Stomach (tissue), 9 donors: ENCODE data around the gene PITPNM3. TPM values are rescaled to one million over a fixed set of nuclear protein-coding genes. Genes with fewer than 3 reads are reported as not detected.

Experiments used
- DNase-seq, 2 donors: peaks; one replicate each; pipeline versions ENCODE4 v3.0.0 to v3.0.0-alpha.2; 2013 to 2019
- H3K27ac ChIP-seq, 5 donors: fragments of 200-600 bp in 4 of 5; sonication (generic) in 4 of 5; one replicate each; pipeline ENCODE4 v1.5.1; 2013 to 2019; ENCODE audit warnings: mild to moderate bottlenecking in 1 of 5, moderate library complexity in 1 of 5
- H3K27me3 ChIP-seq, 3 donors: fragments of 200-600 bp; sonication (generic); one replicate each; pipeline ENCODE4 v1.5.1; 2017 to 2019; ENCODE audit warnings: mixed run types in 1 of 3
- H3K36me3 ChIP-seq, 4 donors: fragments of 200-600 bp; sonication (generic); 1 replicate in 3 of 4; 2 replicates in 1 of 4; pipeline ENCODE4 v1.5.1; 2016 to 2019
- H3K4me1 ChIP-seq, 4 donors: fragments of 200-600 bp; sonication (generic); one replicate each; pipeline ENCODE4 v1.5.1; 2016 to 2019
- H3K4me3 ChIP-seq, 4 donors: fragments of 200-600 bp; sonication (generic) in 3 of 4; one replicate each; pipeline ENCODE4 v1.5.1; 2016 to 2019; ENCODE audit warnings: mild to moderate bottlenecking in 1 of 4
- H3K9me3 ChIP-seq, 4 donors: fragments of 200-600 bp; sonication (generic); one replicate each; pipeline ENCODE4 v1.5.1; 2016 to 2019
- CTCF ChIP-seq, 7 experiments: fragments of 450-650 bp in 4 of 7; fragments of 200-600 bp in 3 of 7; sonication (generic) in 3 of 7; IDR thresholded peaks; one replicate each; pipeline ENCODE4 v1.5.1; 2016 to 2019; ENCODE audit warnings: antibody characterized with exemption in 7 of 7, control low read depth in 2 of 7, mild to moderate bottlenecking in 1 of 7
- EP300 ChIP-seq: sonication (generic); formaldehyde crosslinking; IDR thresholded peaks from one replicate; pipeline ENCODE4 v1.6.1; 2017; ENCODE audit warnings: antibody characterized with exemption
- POLR2A ChIP-seq, 4 donors: fragments of 450-650 bp; IDR thresholded peaks; one replicate each; pipeline ENCODE4 v1.6.1; 2016; ENCODE audit warnings: antibody characterized with exemption in 4 of 4, control low read depth in 2 of 4, mild to moderate bottlenecking in 1 of 4, moderate library complexity in 1 of 4
- POLR2AphosphoS5 ChIP-seq, 3 donors: sonication (generic); formaldehyde crosslinking; IDR thresholded peaks; one replicate each; pipeline ENCODE4 v1.6.1; 2016; ENCODE audit warnings: antibody characterized with exemption in 3 of 3
- WGBS, 5 donors: extraction: QIAGEN DNeasy Blood & Tissue Kit in 3 of 5; methylation state at CpG; one replicate each; pipeline versions ENCODE4 v1.1.5 to v1.1.7; 2013 to 2018; 5-methylcytosine and 5-hydroxymethylcytosine counted together
- intact Hi-C: fragments of 100-400 bp; cut with DNase I; formaldehyde crosslinking; loops from one replicate; pipeline ENCODE4 v1.15.1; 2023; ENCODE audit warnings: low total_unique reads
- polyA plus RNA-seq, 3 donors: library from polyadenylated mRNA; stranded (reverse); fragments of 200-250 nt; gene quantifications; one replicate each; pipeline ENCODE4 v1.2.3, GENCODE V29; 2013
- total RNA-seq, 5 donors: library from RNA; depleted of rRNA; stranded (reverse); fragments of >200 nt; gene quantifications; one replicate each; pipeline versions ENCODE4 v1.1.0 to v1.2.3, GENCODE V29; 2014 to 2016
- donor health status: healthy with polysubstance abuse.
- donor health status: Bipolar disorder and iron deficiency.
- donor health status: healthy.

Gene PITPNM3
- total and polyA plus RNA-seq, 8 donors, result 1.1 to 19.3 (median 5.8) TPM

GRCh38 chr17:6567528-6568183 lies 11.3 kb upstream of the PITPNM3 start:
- Histone ChIP-seq H3K4me1 (peaks cover 0 to 15% (median 0%) of the 10 kb centered on the region in 4 donors), H3K4me3 (no peak overlapping the region), H3K9me3 (no peaks in the 10 kb centered on the region), H3K27me3 (no peaks in the 10 kb centered on the region), H3K27ac (peak overlapping the region in 1 of 5 donors; percentile 54), H3K36me3 (no peaks in the 10 kb centered on the region)
- intact Hi-C loops, result no loop called here
- 60 to 70% (median 65%) methylated on average over 15 of the region's 15 CpGs for WGBS, 5 donors
- TF ChIP-seq EP300 (no peak), CTCF (IDR thresholded peaks at IDR 0.05) (no peak), POLR2AphosphoS5 (IDR thresholded peaks at IDR 0.05) (no peak), POLR2A (IDR thresholded peaks at IDR 0.05) (no peak)
- DNase-seq, result peak; percentile 49 to 50

GRCh38 chr17:6561446-6561845 lies 5.1 kb upstream of the PITPNM3 start:
- Histone ChIP-seq H3K27me3 (peaks cover 0 to 15% (median 0%) of the 10 kb centered on the region in 3 donors), H3K4me1 (peaks cover 5 to 25% (median 14%) of the 10 kb centered on the region in 4 donors), H3K36me3 (no peaks in the 10 kb centered on the region), H3K9me3 (no peaks in the 10 kb centered on the region), H3K4me3 (no peak overlapping the region), H3K27ac (no peak overlapping the region)
- DNase-seq, result no peak
- no peak for TF ChIP-seq EP300
- no peak for TF ChIP-seq POLR2AphosphoS5 (IDR thresholded peaks at IDR 0.05)
- TF ChIP-seq CTCF (IDR thresholded peaks at IDR 0.05), result no peak
- TF ChIP-seq POLR2A (IDR thresholded peaks at IDR 0.05), result no peak
- intact Hi-C loops, result no loop called here

GRCh38 chr17:6560496-6560895 lies 4.1 kb upstream of the PITPNM3 start:
- no peak for DNase-seq
- H3K9me3 ChIP-seq, result no peaks in the 10 kb centered on the region
- no peak overlapping the region for H3K27ac ChIP-seq
- WGBS, 5 donors, result 79 to 91% (median 88%) methylated on average over 3 of the region's 3 CpGs
- peaks cover 0 to 23% (median 6%) of the 10 kb centered on the region in 3 donors for H3K27me3 ChIP-seq
- H3K4me3 ChIP-seq, result no peak overlapping the region
- intact Hi-C loops, result no loop called here
- no peak for TF ChIP-seq EP300
- no peak for TF ChIP-seq POLR2A (IDR thresholded peaks at IDR 0.05)
- TF ChIP-seq POLR2AphosphoS5 (IDR thresholded peaks at IDR 0.05), result no peak
- no peak for TF ChIP-seq CTCF (IDR thresholded peaks at IDR 0.05)
- peaks cover 9 to 32% (median 21%) of the 10 kb centered on the region in 4 donors for H3K4me1 ChIP-seq
- H3K36me3 ChIP-seq, result no peaks in the 10 kb centered on the region

- 94 to 99% (median 96%) methylated on average over 4 to 5 of the region's 5 CpGs for WGBS, 5 donors
- Histone ChIP-seq H3K27me3 (peaks cover 0 to 30% (median 12%) of the 10 kb centered on the region in 3 donors), H3K27ac (no peak overlapping the region), H3K4me3 (no peak overlapping the region), H3K36me3 (no peaks in the 10 kb centered on the region), H3K9me3 (no peaks in the 10 kb centered on the region), H3K4me1 (peaks cover 16 to 39% (median 29%) of the 10 kb centered on the region in 4 donors)
- TF ChIP-seq CTCF (IDR thresholded peaks at IDR 0.05) (no peak), POLR2AphosphoS5 (IDR thresholded peaks at IDR 0.05) (no peak), EP300 (no peak), POLR2A (IDR thresholded peaks at IDR 0.05) (no peak)
- no peak for DNase-seq
- intact Hi-C loops, result no loop called here
Measured at GRCh38 chr17:6559753-6560215, 3.4 kb upstream of the PITPNM3 start.
